IPS-NIHi7 (cell line): Measurements from ENCODE around the gene RNU6-9.

Experiments
- DNase-seq: peaks from one replicate; pipeline ENCODE4 v3.0.0; 2012; ENCODE audit warnings: mixed read lengths; ENCODE audit errors: extremely low spot score

Gene RNU6-9

DNA sequence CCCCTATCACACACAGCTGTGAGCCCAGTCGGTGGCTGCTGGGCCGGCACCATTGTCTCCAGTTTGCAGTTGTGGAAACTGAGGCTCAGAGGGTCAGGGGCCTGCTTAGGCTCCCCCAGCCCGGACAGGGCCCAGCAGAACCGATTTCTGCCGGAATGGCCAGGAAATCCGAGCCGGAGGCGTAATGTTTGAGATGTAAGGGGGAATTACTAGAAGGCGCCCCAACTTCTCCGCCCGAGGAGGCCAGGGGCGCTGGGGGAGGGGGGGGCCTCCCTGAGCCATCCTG is 24.8 kb downstream of the RNU6-9 start:
- no peak for DNase-seq

DNA sequence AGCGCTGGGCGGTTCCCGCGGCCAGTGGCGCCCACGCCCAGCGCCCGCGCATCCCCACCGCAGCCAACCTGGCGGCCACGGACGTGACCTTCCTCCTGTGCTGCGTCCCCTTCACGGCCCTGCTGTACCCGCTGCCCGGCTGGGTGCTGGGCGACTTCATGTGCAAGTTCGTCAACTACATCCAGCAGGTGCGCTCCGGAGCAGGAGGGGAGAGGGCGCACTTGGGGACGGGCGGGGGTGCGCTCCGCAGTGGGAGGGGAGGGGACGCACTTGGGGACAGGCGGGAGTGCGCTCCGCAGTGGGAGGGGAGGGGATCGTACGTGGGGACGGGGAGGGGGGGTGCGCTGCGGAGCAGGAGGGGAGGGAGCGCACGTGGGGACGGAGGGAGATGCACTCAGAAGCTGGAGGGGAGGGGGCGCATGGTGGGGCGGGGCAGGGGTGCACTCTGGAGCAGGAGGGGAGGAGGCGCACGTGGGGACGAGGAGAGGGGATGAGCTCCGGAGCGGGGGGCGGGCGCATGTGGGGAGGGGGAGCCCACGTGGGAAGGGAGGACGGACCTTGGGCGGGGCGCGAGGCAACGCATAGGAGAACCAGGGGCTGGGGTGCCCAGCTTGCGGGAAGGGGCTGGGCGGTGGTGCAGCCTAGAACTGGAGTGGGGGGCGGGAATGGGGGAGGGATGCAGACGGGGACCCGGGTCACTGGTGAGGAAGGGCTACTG is 25.4 kb downstream of the RNU6-9 start:
- DNase-seq, result no peak

GRCh38 chr19:919199-920050 is 26.1 kb downstream of the RNU6-9 start:
- no peak for DNase-seq

GRCh38 chr19:920051-920864 is 27.0 kb downstream of the RNU6-9 start:
- no peak for DNase-seq

DNA sequence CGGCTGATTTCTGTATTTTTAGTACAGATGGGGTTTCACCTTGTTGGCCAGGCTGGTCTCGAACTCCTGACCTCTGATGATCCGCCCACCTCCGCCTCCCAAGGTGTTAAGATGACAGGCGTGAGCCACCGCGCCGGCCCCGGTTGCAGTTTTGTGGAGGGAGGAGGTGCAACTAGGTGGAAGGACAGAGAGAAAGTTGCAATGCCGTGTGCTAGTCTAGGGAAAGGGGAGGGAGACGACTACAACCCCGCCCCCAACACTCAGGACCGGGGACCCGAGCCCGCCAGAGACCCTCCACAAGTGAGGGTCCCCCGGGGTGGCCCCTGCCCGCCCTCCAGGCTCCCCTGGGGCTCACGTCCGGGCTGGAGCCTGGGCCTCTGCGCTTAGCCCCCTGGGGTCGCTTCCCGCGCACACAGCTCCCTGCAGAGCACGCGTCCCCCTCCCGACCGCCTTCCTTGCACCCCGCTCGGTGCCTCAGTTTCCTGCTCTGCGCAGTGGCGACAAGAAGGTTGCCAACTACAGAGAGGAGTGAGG is 31.3 kb downstream of the RNU6-9 start:
- no peak for DNase-seq

DNA sequence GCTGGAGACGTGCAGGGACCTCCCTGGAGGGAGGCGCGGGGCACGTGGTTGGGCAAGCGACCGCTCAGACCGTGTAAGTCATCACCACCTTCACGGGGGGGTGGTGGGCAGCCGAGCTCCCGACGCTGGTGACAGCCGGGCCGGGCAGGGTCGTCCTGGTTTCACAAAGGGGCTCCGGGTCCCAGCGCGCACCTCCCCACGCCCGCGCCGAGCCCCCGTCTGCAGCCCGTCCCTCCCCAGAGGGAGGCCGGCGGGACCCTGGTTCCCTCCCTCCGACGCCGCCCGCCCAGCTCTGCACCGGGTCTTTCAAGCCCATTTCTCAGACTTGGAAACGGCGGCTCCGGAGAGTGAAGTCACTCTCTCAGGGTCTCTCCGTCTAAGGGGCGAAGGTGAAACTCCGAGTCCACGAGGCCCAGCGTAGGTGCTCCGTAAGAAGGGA is 31.8 kb downstream of the RNU6-9 start:
- no peak for DNase-seq

GRCh38 chr19:925526-926322 is 32.4 kb downstream of the RNU6-9 start, which contains the start of gene ARID3A:
ARID3A (plus strand) TSS chr19:926035; CDS start chr19:929529, 3,494 bp downstream.
- DNase-seq, result peak; percentile 85

DNA sequence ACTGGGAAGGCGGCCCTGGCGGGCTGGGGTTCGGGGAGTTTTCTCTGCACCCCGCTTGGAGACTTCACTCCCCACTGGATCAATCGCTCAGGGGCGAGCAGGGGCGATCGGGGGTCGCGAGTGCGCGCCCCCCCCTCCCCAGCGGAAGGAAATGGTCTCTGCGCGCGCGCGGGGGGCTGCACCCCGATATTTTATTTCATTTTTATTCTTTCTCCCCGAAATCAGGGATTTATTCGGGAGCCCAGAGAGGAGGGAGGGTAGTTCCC is 33.0 kb downstream of the RNU6-9 start:
- DNase-seq, result no peak

- DNase-seq, result no peak
Observed at GRCh38 chr19:926589-927350, 33.5 kb downstream of the RNU6-9 start.

DNA sequence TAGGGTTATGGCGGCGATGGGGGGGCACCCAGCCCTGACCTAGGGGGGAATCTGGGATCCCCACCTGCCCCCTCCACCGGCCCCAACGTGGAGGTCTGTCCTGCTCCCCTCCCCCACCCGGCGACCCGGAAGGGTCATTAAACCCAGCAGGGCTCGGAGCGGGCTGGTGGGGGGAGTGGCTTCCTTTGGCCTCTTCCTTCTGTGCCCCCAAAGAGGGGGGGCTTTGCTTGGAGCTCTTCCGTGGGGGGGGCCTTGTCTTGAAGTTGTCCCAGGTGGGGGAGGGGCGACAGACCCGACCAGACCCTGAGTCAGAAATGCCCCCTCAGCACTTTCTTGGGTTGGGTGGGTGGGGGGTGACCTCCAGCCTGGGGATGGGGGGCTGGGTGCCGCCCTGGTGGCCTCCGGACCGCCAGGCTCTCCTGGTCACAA is 34.1 kb downstream of the RNU6-9 start:
- no peak for DNase-seq

GRCh38 chr19:927780-928401 is 34.6 kb downstream of the RNU6-9 start:
- peak; percentile 54 for DNase-seq

- DNase-seq, result peak; percentile 62
Observed at GRCh38 chr19:928471-929202, 35.4 kb downstream of the RNU6-9 start.

DNA sequence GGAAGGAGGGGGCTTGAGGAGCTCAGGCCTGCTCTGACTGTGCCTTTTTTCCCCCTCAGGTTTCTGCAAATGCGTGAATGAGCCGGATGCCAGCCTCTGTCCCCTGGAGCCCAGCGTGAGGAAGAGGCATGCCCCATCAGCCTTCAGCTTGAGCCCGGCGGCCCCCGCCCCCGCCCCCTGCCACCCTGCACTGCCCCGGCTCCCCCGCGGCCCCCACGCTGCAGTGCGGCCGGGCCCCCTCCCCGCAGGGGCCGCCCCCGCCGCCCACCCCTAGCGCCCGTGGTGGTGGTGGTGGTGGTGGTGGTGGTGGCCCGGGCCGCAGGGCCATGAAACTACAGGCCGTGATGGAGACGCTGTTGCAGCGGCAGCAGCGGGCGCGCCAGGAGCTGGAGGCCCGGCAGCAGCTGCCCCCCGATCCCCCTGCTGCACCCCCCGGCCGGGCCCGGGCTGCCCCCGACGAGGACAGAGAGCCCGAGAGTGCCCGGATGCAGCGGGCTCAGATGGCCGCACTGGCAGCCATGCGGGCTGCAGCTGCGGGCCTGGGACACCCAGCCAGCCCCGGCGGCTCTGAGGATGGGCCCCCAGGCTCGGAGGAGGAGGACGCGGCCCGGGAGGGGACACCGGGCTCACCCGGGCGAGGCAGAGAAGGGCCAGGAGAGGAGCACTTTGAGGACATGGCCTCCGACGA is 36.1 kb downstream of the RNU6-9 start:
- no peak for DNase-seq

DNA sequence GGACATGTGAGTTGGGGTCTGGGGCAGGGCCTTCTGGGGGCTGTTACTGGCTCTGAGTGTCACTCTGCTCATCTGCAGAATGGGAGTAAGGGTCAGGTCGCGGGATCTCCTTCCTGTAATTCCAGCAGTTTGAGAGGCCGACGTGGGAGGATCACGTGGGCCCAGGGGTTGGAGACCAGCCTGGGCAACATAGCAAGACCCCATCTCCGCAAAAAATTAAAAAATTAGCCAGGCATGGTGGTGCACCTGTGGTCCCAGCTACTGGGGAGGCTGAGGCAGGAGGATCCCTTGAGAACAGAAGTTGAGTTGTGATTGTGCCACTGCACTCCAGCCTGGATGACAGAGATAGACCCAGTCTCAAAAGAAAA is 36.6 kb downstream of the RNU6-9 start:
- DNase-seq, result no peak

- DNase-seq, result no peak
Observed at GRCh38 chr19:931860-932647, 38.8 kb downstream of the RNU6-9 start.

GRCh38 chr19:932648-933552 is 39.6 kb downstream of the RNU6-9 start:
- DNase-seq, result peak; percentile 68

- DNase-seq, result no peak
Observed at GRCh38 chr19:933553-933882, 40.2 kb downstream of the RNU6-9 start.
